Measurements from ENCODE around the gene FCHSD2. TPM values are rescaled to one million over a fixed set of nuclear protein-coding genes. Genes with fewer than 3 reads are reported as not detected.

Gene FCHSD2
- total RNA-seq, 2 donors from 2014 or later: 56.5 to 75.3 TPM

- DNase-seq (ENCODE audit: low spot score) (no peak), ATAC-seq (ENCODE audit: insufficient number of reproducible peaks, low FRiP score, low read depth) (no peak)
- TF ChIP-seq CTCF (IDR thresholded peaks at IDR 0.05): no peak
- Histone ChIP-seq H3K4me1 (ENCODE audit: control insufficient read depth in 1 of 2, low read depth in 2 of 2) (peaks cover 16 to 33% of the 10 kb centered on the region in 2 donors), H3K27ac (no peak overlapping the region), H3K9me3 (no peaks in the 10 kb centered on the region), H3K4me3 (no peak overlapping the region), H3K36me3 (no peaks in the 10 kb centered on the region), H3K27me3 (replicated peaks; ENCODE audit: insufficient read depth) (no peaks in the 10 kb centered on the region)
These were observed 353.9 kb downstream of the FCHSD2 start for GRCh38 chr11:72788241-72788640.

- Histone ChIP-seq H3K27me3 (replicated peaks; ENCODE audit: insufficient read depth) (no peaks in the 10 kb centered on the region), H3K4me3 (no peak overlapping the region), H3K9me3 (no peaks in the 10 kb centered on the region), H3K27ac (no peak overlapping the region), H3K36me3 (no peaks in the 10 kb centered on the region), H3K4me1 (ENCODE audit: control insufficient read depth in 1 of 2, low read depth in 2 of 2) (peaks cover 14 to 26% of the 10 kb centered on the region in 2 donors)
- TF ChIP-seq CTCF (IDR thresholded peaks at IDR 0.05): no peak
- DNase-seq (ENCODE audit: low spot score): no peak
- ATAC-seq (ENCODE audit: insufficient number of reproducible peaks, low FRiP score, low read depth): no peak
These were observed 354.7 kb downstream of the FCHSD2 start for GRCh38 chr11:72787216-72788104.

Other genes starting within 250 kb of the FCHSD2 start
- 1 to 10 TPM; 3.5 to 5.7 TPM for gene P2RY2, start 76.0 kb upstream of the FCHSD2 start, total RNA-seq
- gene P2RY6, start 130.0 kb upstream of the FCHSD2 start, total RNA-seq: 10 to 100 TPM in 1 of 2 donors, 1 to 10 TPM in 1; 7.7 to 13.4 TPM
- 100 to 1,000 TPM; 244 to 308 TPM for gene ARHGEF17, start 166.0 kb upstream of the FCHSD2 start, total RNA-seq
- gene RELT, start 234.1 kb upstream of the FCHSD2 start, total RNA-seq: 10 to 100 TPM in 1 of 2 donors, 1 to 10 TPM in 1; 6.5 to 14.2 TPM

Measured in thoracic aorta (tissue), 2 donors.